SK-N-SH (cell line): ENCODE results near the gene RCAN1.

Experiments
- CTCF ChIP-seq: fragments of 200-600 bp; sonication (generic); IDR thresholded peaks from 2 replicates; pipeline ENCODE4 v1.6.1; 2017; ENCODE audit warnings: antibody characterized with exemption, mild to moderate bottlenecking, moderate library complexity
- ELF1 ChIP-seq: IDR thresholded peaks from 2 replicates; pipeline ENCODE4 v1.4.0; 2012
- RAD21 ChIP-seq: IDR thresholded peaks from 2 replicates; pipeline ENCODE4 v1.6.1; 2012; ENCODE audit warnings: mild to moderate bottlenecking, low read length
- TEAD4 ChIP-seq: IDR thresholded peaks from 2 replicates; pipeline ENCODE4 v1.4.0; 2012; ENCODE audit warnings: mild to moderate bottlenecking, borderline replicate concordance; ENCODE audit not compliant: insufficient read depth

GRCh38 chr21:34565238-34565637 is 49.7 kb downstream of the RCAN1 start:
- no peak for TF ChIP-seq TEAD4
- no peak for TF ChIP-seq CTCF
- TF ChIP-seq RAD21 = no peak
- TF ChIP-seq ELF1 = no peak
